RKO (cell line): ENCODE measurements around the gene TRIP11.
A peak's percentile ranks its signal among the peaks of the same experiment; 100 is the strongest.
"Not testable (repeated sequence)": the region's sequence is repeated elsewhere in the genome, so short reads cannot be mapped to it uniquely, and the experiment has no call there.

ENCODE experiments used
- DNase-seq: peaks from one replicate; pipeline ENCODE4 v3.0.0-alpha.2; 2016; ENCODE audit warnings: low spot score

The TRIP11 gene

DNA sequence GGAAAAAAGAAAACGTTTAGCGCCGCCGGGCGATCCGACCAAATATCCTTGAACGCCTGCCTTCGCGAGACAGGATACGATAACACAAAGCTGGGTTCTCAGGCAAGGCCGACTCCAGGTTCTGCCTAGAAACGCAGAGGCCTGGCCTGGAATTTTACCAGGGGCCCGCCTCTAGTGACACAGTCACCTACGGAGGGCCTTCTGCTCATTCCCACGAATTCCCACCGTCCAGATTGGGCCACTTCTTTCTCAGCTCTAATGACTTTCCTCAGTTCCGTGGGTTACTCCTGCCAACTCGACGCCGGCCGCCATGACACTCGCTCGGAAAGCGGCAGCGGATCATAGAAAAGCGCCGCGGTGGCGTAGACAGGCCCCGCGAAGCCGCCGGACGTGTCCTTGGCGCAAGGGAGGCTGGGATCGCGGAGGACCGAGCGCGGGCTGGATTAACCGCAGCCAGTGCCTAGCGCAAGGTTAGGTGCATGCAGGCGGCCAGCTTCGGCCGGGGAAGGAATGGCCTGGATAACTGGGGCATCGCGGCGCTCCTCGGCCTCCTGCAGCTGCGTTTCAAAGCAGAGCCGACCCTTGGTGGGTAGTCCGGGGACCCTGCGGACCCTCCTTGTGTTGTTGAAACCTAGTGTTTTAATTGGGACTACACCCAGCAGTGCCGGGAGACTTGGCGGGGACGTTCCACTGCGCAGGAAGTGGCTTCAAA is at the start of gene TRIP11:
Gene TRIP11 (minus strand): TSS at position 341 of the 712 bp plus-strand sequence. CDS start 374 bp downstream, outside the sequence.
- peak; percentile 92 for DNase-seq

DNA sequence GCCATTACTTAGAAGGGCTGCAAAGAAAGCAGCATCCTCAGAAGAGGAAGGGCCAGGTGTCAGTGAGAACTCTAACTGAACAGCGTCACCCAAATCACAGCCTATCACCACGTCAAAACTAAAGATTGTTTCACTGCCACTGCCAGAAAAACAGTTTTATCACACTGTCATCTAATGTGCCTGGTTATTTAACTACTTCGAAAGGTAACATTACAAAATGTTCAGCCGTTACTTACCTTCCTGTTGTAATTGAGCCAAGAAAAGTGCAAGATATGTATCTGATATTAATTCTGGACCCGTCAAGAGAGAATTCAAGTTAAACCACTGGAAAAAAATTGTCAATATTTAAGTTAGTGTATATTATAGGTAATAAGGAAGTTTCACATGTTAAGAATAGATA is 48.6 kb upstream of the TRIP11 start:
- DNase-seq: no peak

DNA sequence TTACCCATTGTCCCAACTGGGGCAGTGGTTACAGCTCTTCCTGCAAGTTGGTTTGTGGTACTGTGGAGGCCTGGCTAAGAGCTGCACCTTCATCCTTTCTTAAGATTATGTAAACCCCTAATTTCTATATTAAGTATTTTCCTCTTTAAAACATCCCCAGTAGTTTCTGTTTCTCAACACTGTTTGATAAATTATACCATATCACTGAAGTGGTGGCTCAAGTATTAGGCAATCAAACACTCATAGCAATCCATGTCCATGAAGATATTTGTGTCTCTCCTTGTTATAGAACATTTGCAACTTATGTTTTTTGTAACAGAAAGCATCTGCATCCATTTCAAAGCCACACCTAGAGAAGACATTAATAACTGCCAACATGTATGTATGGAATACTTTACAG is 34.7 kb upstream of the TRIP11 start:
- DNase-seq: no peak

DNA sequence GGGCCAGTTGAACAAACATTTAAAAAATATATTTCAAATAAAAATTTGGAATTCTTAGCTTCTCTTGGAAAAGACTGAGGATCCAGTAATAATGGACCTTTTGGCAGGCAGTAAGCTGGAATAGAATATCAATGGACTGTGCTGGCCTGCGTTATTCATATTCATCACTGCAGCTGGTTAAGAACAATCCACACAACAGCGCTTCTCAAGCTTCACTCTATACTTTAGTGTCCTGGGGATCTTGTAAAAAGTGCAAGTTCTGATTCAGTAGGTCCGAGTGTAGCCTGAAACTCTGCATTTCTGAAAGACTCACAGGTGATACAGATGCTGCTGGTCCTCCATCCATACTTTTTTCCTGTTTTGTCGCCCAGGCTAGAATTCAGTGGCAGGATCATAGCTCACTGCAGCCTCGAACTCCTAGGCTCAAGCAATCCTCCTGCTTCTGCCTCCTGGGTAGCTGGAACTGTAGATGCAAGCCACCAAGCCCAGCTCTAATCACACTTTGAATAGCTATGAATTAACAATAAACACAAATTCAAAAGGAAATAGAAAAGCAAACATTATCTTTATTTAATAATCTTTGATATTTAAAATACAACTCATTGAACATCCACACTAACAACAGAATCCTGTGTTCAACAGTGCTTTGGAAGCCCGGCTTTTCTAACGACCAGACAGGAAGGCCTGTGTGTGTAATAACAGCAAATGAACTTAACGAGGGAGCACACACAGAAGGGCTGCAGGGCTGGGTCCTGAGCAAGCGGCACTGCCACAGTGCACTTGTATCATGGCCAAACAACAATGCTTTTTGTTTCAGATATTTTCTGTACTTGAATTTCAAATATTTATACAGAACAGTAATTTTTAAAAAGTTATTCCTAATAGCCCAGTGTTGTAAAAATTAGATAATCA is 18.4 kb upstream of the TRIP11 start:
- no peak for DNase-seq

DNA sequence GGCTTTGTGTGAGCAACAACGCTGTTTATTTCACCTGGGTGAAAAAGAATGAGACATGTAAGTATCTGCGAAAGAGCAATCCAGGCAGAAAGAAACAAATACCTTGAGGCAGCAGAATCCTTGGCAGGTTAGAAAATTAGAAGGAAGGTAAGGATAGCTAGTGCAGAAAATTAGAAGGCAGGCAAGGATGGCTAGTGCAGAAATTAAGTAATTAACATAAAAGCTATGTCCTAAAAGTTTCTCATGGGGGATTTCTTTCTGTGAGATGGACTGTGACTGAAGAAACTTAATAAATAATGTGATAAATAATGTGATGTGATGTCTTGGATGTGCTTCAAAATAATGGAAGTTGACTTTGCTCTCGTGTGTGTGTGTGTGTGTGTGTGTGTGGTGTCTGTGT is 9.9 kb upstream of the TRIP11 start:
- no peak for DNase-seq

DNA sequence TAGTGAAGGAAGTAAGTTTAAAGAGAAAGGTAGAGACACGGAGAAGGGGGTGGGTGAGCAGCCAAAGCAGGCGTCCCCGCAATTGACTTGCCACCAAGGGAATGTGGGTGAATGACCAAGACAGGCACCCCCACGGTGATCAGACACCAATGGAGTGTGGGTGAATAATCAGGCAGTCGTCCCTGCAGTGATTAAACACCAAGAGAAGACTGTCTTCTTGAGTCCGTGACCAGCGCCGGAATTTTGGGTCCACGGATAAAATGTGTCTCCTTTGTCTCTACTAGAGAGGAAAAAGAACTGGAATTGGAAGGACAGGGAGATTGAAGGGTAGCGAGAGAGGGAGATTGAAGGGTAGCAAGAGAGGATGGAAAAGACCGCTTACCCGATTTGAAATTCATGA is 9.4 kb upstream of the TRIP11 start:
- DNase-seq: not testable (repeated sequence)

DNA sequence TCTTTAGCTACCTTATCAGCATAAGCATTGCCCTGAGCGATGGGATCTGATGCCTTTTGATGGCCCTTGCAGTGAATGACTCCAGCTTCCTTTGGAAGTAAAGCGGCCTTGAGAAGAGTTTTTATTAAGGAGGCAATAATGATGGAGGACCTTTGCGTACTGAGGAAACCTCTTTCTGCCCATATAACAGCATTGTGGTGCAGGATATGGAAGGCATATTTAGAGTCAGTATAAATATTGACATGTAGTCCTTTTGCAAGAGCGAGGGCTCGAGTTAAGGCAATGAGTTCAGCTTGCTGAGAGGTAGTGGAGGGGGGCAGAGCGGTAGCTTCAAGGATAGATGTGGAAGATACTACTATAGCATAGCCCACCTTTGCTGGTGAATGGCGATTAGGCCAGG is 6.0 kb upstream of the TRIP11 start:
- DNase-seq: not testable (repeated sequence)

DNA sequence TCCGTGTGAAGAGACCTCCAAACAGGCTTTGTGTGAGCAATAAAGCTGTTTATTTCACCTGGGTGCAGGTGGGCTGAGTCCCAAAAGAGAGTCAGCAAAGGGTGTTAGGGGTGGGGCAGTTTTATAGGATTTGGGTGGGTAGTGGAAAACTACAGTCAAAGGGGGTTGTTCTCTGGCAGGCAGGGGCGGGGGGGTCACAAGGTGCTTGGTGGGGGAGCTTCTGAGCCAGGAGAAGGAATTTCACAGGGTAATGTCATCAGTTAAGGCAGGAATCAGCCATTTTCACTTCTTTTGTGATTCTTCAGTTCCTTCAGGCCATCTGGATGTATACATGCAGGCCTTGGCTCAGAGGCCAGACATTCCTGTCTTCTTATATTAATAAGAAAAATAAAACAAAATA is 1.9 kb upstream of the TRIP11 start:
- DNase-seq: not testable (repeated sequence)

DNA sequence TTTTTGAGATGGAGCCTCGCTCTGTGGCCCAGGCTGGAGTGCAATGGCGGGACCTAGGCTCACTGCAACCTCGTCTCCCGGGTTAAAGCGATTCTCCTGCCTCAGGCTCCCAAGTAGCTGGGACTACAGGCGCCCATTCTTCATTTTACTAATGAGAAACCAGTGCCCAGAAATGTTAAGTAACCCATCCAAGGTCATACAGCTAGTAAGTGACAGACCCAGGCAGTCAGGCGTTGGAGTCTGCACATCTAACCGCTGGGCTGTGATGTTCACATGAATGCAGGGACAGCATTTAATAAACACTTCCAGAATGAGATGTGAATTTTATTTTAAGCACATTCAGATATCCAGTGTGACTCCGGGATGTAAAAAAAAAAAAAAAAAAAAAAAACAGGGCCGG is 1.3 kb upstream of the TRIP11 start:
- DNase-seq: no peak

DNA sequence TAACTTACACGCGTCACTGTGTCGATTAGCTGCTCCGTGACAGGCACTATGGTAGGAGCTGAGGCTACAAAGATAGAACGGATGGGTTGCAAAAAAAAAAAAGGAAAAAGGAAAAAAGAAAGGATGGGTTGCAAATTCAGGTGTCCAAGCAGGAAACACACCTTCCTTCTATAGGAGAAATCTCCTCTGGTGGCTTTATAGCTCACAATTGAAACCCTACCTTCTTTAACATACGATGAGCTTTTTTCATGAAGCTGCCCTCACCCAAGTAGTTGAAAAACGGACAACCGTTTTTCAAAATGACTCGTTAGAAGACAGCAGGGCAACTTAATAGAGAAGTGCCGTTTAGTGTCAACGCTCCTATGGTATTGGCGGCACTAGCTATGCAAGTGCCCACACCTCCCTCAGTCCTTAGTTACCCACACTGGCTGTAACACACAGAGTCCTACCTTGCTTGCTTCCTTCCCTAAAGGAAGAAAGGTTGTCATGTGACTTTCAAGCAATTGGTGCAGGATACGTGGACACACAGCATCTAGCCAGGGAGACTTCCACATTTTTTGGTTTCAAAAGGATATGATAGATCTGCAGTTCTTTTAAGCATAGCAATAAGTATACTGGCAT is 682 bp upstream of the TRIP11 start:
- peak; percentile 81 for DNase-seq

DNA sequence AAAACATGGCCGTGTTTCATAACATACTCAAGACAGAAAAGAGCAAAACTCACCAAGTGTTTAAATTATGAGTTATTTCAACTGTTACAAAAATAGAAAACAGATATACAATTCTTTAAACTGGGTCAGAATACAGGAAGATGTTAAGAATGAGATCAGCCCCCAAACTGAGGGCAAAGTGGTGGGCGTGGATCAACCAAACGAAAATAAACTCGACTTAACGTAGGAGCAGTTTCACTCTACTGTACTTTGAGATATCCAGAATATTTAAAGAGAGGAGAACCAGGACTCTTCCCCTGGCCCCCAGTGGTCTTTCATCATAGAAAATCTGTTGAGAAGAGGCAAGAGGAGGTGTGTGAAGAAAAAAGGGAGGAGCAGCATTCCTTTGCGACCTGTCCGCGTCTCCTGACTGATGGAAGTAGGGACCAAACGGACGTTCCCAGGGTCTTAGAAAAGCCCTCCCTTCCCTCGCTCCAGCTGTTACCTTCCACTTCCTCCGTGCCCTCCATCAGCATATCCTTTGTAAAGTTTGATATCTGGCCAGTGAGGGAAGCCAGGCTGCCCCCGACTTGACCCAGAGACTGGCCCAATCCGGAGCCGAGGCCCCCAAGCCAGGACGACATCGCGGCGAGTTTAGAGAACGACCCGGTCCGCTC is 668 bp downstream of the TRIP11 start:
- DNase-seq: peak; percentile 77

DNA sequence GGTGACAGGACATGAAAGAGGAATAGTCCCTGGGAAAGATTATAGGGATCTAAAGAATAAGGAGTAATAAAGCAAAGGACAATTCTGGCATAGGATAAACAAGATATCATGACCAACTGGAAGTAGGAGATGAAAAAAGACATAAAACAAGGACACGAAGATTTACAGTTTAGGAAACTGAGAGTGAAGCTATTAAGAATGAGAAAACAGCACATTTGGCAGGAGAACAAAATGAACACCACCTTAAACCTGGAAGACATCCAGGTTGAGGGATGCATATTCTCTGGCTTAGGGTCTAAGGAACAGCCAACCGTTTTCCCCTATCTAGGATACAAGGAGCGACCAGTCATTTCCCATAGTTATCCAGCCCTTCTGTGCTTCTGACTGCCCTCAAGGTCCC is 1.9 kb downstream of the TRIP11 start:
- DNase-seq: peak; percentile 22

DNA sequence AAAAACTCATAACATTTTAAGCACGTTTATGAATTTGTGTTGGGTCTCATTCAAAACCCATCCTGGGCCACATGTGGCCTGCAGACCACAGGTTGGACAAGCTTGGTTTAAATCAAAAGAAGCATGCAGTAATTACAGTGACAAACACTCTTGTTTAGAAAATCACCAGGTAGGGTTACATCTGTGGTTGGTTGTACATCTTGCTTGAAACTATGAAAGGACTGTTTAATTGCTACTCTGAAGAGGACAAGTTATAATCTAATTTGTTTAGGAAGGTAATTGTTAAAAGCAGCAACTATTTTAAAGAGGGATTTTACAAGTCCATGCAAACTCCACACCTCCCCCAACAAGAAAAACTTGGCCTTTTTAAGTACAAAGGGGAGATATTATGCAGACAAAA is 4.0 kb downstream of the TRIP11 start:
- no peak for DNase-seq

DNA sequence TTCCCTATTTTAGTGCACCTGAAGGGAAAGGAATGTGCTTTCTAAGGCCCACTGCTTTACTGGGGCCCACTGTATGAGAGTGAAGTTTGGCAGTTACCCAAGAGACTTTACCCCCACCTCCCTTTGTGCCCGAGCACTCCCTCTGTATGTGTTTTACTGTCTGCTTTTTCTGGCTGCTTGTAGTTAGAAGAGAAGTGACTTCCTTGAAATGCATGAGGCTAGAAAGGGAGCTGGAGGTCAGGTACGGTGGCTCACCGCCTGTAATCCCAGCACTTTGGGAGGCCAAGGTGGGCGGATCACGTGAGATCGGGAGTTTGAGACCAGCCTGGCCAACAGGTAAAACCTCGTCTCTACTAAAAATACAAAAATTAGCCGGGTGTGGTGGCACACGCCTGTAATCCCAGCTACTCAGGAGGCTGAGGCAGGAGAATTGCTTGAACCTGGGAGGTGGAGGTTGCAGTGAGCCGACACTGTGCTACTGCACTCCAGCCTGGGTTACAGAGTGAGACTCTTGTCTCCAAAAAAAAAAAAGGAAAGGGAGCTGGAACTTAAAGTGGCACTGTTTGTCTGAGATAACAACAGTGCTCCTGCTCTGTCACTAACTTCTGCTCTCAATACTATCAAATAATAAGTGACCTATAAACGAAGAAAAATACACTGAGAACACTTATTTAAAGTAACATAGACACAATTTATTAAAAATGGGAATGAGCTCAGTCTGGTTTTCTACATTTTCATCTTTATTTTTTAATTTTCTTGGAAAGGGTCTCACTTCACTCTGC is 5.8 kb downstream of the TRIP11 start:
- no peak for DNase-seq

DNA sequence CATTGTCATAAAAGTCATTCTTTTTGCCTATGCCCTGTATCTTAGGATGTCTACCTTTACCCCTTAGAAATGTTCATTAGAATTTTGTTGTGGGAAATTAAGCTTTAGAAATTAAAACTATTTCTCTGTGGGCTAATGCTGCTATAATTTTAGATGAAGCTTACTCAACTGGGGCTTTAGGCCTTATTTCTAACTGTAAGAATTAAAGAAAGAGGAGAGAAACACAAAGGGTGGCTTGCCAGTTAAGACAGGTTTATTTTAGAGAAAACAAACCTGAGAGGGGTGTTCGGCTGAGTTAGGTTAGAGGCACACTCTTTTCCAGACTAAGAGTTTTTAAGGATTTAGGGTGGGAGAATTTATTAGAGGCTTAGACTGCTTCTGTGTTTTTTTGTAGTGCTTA is 6.4 kb downstream of the TRIP11 start:
- no peak for DNase-seq

DNA sequence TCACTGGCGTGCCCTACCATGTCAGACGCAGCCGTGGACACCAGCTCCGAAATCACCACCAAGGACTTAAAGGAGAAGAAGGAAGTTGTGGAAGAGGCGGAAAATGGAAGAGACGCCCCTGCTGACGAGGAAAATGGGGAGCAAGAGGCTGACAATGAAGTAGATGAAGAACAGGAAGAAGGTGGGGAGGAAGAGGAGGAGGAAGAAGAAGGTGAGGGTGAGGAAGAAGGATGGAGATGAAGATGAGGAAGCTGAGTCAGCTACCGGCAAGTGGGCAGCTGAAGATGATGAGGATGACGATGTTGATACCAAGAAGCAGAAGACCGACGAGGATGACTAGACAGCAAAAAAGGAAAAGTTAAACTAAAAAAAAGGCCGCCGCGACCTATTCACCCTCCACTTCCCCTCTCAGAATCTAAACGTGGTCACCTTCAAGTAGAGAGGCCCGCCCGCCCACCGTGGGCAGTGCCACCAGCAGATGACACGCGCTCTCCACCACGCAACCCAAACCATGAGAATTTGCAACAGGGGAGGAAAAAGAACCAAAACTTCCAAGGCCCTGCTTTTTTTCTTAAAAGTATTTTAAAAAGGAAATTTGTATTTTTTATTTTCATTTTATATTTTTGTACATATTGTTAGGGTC is 13.2 kb downstream of the TRIP11 start:
- no peak for DNase-seq

DNA sequence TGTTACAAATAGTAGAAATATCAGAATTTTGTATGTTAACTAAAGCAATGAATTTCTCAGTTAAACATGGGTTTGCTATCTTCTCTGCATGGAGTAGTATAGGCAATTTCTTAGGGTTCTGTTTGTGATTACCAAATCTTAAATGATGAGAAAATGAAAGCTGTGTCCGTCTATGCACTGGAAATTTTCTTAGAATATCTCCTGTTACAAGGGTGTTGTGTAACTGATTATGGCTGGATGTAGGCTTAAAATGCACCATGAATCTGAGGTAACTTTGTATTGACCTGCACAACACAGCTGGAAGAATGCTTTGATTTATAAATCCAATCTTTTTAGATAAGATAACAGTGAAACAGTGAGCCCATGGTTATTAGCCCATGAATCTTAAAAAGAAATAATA is 17.8 kb downstream of the TRIP11 start:
- DNase-seq: no peak

DNA sequence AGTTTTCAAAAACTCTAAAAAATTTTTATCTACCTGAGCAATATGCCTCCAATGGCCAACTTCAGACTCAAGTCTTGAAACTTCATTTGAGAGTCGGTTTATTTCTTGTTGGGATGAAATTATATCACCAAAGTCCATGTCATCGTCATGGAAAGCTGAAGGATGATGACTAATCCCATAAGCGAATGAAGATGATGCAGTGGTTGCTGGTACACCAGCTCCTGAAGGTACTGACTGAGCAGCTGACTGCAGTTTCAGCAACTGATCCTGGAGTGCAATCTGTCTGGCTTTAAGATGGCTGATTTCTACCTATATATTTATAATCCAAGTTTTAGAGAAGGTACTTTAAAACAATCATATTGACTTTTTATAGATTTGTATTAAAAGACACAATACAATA is 18.3 kb downstream of the TRIP11 start:
- peak; percentile 30 for DNase-seq

DNA sequence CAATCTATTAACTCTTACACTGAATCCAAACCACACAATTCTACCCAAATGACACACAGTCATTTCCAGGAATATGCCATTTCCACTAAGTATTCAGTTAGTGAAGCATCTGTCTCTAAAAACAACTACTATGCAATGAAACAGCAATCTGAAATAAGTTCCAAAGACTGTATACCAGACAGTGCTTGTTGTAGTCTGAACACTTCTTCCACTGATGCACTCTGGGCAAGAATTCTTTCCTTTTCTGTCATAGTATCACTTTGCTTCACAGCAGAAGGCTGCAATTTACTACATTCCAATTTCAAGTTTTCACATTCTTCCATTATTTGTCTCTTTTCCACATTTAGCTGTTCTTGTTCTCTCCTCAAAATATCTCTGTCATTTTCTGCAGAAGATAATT is 25.8 kb downstream of the TRIP11 start:
- no peak for DNase-seq

DNA sequence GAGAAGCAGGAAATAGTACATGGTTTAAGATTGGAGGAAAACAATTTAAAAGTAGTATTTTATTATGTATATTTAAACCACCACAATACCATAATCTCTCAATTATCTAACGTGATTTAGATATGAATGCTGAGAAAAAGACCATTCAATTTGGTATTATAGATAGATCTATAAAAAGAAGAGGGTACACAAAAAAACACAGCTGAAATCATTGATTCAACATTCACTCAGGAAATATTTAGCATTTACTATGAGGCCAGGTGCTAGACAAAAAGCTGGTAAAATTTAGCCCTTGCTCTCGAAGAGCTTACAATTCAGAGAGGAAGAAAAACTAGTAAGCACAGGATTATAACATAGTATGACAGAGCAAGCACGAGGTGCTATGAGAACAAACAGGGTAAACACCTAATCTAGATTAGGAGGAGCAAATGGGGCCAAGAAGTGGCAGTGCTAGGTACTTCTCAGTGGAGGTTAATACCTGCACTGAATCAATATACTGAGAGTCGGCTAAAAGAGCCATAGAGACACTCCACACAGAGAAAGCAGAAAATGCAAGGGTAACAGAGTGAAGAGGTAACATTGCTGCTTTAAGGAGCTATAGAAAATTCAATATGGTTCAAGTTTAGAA is 27.6 kb downstream of the TRIP11 start:
- DNase-seq: no peak

DNA sequence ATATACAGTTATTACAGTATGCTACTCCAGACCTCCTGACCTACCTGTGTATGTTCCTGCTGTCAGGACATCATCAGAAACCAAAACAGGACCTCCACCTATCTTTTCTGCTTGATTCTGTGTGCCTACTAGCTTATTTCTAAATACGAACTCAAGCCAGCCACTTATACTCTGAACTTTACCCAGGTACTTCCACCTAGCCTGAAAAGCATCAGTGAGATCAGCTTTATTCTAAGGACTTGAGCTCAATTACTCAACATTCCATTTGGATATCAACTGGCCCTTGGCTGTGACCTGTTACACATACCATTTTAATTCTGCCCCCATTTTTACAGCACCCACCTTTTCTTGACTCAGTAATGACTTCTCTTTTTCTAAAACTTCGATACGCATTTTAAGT is 29.2 kb downstream of the TRIP11 start:
- DNase-seq: no peak
